ENCODE data around the gene FBXO42.

The FBXO42 gene

DNA sequence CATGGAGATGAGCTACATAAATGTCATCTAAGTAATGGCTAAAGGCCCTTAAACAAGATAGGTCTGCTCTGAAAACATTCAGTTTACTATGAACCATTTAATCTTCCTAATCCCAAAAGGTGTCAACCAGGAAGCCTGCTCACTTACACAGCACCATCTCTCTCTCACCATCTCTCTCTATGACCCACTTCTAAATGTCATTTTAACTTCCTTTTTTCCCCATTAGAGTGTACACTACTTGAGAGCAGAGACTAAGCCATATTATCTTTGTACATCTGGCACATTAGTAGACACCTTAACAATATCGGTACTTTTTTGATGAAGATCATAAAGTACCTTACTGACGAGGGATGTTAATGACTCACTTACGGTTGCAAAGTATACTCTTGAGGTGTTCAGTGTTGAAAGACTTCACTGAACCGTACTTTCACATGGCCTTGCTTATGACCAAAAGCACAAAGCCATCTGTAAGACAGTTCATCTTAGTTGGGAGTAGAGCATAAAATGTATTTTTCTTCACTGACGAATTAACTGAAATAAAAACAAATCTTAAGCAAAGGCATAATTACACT lies 25.4 kb downstream of the FBXO42 start:
- in situ Hi-C loops (cut with HindIII; ENCODE audit: low sequenced_read_pairs) = no loop called here

DNA sequence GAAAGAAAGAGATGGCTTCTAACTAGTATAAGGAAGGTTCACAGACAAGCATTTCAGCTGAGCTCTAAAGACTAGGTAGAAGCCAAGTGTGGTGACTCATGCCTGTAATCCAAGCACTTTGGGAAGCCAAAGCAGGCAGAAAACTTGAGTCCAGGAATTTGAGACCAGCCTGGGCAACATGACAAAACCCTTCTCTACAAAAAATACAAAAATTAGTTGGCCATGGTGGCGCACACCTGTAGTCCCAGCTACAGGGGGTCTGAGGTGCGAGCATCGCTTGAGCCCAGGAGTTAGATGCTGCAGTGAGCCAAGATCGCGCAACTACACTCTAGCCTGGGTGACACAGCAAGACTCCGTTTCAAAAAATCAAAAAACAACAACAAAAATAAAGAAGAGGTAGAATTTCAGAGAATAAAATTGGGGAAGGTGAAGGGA lies 27.8 kb downstream of the FBXO42 start:
- in situ Hi-C loops (cut with HindIII; ENCODE audit: low sequenced_read_pairs) = no loop called here

DNA sequence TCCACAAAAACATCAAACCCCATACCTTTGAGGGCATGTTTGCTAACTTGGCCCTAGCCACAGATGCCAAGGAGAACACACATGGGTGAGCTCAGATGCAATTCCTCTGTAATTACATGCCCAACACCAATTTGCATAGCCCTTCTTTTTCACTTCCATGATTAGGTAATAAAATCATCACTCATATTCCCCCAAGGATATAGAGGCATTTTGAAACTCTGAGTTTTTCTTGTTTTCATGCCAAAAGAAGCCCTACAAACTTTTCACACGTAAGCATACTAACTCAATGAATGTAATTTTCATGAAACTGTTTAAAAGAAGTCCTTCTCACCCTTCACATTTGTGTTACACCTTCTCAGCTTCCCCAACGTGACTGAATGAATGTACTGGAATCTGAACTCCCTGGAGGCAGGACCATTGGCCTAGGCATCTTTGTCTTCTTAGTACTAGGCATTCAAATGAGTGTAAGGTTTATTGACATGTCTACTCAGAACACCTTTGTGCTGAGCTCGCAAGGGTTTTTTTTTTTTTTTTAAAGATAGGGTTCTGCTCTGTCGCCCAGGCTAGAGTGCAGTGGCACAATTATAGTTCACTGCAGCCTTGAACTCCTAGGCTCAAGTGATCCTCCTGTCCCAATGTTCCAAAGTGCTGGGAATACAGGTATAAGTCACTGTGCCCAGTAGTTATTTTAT lies 31.0 kb downstream of the FBXO42 start:
- in situ Hi-C loops (cut with HindIII; ENCODE audit: low sequenced_read_pairs) = no loop called here

DNA sequence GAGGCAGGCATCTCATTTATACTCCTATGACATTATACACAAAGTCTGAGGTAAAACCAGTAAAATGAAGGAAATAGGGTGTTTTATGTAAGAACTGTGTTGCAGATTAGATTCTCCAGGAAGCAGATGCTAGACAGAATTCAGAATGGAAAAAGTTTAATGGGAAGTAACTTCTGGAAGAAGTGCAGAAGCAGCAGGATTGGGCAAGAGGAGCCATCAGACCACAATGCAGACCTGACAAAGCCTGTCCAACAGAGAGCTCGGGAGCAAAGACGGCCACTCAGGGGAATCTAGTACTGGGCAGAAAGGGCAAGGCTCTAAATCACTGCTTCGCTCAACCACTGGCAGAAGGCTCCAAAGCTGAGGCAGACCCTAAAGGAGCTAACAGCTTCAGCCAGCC lies 33.7 kb downstream of the FBXO42 start:
- in situ Hi-C loops (cut with HindIII; ENCODE audit: low sequenced_read_pairs) = no loop called here

DNA sequence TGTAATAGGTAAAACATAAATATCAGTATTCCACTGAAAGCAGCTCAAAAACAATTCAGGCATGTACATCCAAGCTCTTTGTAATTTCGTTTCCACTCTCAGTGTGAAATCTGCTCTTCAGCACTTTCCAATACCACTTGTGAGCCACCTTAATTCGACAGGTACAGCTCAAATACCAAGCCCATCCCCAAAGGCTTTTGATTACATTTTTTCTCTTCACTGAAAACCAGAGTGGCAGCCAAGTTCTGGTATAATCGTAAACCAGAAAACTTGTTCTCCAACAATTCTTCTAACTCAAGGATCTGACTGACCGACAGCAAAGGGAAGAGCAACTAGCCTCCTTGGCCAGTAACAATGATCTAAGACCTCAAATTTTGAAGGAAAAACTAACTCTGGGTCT lies 36.8 kb downstream of the FBXO42 start:
- in situ Hi-C loops (cut with HindIII; ENCODE audit: low sequenced_read_pairs) = no loop called here

DNA sequence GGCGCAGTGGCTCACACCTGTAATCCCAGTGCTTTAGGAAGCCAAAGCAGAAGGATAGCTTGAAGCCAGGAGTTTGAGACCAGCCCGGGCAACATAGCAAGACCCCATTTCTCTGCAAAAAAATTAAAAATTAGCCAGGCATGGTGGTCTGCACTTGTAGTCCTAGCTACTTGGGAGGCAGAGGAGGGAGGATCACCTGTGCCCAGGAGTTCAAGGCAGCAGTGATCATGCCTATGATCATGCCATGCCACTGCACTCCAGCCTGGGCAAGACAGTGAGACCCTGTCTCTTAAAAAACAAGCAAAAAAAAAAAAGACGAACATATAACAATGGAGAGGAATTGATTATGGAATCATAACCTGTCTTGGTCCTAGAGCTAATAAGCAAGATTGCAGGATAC lies 45.1 kb downstream of the FBXO42 start:
- in situ Hi-C loops (cut with HindIII; ENCODE audit: low sequenced_read_pairs) = no loop called here

DNA sequence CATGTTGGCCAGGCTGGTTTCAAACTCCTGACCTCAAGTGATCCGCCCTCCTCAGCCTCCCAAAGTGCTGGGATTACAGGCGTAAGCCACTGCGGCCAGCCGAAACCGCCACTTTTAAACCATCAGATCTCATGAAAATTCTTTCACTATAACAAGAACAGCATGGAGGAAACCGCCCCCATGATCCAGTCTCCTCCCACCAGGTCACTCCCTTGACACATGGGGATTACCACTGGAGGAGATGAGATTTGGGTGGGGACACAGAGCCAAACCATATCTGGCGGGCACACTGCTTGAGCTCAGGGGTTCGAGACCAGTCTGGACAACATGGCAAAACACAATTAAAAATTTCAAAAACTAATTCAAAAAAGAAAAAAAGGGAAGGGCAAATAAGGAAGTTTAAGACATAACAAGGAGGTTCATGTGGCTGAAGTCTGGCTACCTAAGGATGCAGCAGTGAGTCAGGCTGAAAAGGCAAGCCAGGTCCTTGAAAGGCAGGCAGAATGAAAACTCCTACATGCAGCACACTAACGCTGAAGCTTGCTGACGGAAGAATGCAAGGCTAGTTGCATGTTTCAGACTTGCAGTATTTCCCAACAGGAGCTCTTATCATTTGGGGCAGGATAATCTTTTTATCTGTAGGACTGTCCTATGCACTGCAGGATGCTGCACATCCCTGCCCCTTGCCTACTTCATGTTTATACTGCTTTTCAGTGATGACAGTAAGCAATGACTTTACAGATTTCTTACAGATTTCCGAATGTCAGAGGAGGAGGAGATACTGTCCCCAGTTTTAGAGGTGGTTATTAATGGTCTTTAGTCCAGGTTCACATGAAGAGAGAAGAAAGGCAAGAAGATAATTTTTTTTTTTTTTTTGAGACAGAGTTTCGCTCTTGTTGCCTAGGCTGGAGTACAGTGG lies 49.3 kb downstream of the FBXO42 start:
- in situ Hi-C loops (cut with HindIII; ENCODE audit: low sequenced_read_pairs) = no loop called here

DNA sequence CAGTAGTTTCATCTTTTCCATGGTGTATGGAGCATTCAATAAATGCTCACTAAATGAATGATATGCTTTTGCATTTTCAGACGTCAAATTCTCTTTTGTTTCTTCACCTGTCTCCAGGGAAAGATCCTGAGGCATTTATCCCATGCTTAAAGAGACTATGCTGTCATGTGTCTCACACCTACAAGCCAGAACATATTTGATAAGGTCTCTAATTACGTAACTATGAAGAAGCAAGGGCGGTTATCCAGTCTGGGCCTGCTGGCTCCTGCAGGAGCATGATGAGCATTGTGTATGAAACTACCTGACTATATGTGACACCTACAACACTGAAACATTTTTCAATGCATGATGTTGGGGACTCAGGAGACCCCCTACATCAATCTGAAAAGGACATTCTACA lies 51.8 kb downstream of the FBXO42 start:
- in situ Hi-C loops (cut with HindIII; ENCODE audit: low sequenced_read_pairs) = no loop called here

DNA sequence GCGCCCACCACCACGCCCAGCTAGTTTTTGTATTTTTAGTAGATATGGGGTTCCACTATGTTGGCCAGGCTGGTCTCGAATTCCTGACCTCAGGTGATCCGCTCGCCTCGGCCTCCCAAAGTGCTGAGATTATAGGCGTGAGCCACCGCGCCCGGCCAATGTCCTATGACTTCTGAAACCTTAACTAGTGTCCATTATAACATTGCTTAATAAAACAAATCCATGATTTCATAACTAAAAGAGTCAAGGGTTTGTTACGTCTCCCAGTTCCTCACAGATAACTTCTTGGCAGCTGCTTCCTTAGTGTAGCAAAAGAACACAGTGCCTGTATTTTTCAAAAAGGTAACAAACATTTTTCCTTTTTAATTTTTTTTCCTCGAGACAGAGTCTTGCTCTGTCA lies 53.6 kb downstream of the FBXO42 start:
- in situ Hi-C loops (cut with HindIII; ENCODE audit: low sequenced_read_pairs) = no loop called here

DNA sequence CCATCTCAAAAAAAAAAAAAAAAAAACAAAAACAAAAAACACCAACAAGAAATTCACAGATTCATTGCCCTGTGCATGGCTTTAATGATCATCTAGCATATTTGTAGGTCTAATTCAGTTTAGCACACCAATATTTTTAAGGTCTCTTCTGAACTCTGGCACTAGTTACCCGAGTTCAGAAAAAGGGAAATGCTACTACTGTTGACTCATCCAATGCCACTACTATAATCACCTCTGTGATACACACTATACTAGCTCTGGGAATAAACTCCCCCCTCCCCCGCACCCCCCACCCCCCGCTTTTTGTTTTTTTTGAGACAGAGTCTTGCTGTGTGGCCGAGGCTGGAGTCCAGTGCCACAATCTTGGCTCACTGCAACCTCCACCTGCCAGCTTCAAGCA lies 55.6 kb downstream of the FBXO42 start:
- in situ Hi-C loops (cut with HindIII; ENCODE audit: low sequenced_read_pairs) = no loop called here

DNA sequence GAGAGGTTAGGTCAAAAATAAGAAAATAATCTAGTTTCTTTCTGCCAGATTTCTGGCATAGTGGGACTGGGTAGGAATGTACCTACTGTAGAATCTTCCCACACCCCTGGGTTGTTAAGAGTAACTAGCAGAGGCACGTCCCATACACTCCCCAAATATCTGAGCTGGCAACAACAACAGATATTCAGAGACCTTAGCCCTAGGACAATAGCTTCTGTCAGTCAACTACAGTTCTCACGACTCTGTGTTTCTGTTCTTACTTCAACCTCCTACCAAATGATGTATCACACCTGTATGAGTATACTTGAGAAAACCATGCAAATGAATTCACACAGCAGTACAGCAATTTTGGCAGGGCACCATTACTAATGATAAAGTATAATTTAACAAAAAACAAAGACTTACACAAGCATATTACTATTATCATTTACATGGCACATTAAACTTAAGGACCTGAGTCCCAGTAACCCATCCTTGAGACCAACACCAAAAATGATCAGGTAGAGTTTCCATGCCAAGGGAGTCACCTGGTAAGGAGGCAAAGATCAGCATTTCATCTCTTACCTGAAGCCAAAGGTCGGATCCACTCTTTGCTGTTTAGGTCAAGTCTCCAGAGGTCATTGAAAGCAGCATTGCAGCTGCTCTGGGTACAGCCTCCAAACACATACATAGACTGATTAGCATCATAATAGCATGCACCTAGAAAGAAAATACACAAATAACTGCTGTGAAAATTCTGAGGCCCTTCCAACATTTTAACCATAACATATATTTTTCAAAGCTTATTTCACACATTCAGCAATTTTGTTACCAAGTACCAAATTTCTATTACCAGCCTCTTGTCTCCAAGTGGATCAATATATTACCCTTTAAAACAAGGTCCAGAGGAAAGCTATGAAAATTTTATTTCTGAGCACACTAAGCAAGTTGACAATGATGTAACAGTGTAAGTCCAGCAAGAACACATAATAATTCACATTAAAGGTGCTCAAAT lies 57.8 kb downstream of the FBXO42 start:
- in situ Hi-C loops (cut with HindIII; ENCODE audit: low sequenced_read_pairs) = no loop called here

DNA sequence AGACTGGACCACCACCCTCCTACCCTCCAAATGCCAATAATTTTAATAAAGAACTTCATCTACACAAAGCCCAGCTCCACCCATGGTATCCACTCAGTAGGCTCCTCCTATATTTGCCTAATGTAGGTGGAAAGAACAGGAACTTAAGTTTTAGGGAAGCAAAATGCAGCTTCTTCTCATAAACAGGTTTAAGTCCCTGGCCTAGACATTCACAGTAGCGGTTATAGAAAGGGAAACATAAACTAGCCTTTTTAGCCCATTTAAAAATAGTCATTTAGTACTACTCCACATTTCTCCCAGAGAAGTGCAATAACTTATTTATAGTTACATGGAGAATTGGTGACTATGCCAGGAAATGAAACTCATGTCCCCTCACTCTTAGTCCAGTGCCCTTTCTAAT lies 58.7 kb downstream of the FBXO42 start:
- in situ Hi-C loops (cut with HindIII; ENCODE audit: low sequenced_read_pairs) = no loop called here

DNA sequence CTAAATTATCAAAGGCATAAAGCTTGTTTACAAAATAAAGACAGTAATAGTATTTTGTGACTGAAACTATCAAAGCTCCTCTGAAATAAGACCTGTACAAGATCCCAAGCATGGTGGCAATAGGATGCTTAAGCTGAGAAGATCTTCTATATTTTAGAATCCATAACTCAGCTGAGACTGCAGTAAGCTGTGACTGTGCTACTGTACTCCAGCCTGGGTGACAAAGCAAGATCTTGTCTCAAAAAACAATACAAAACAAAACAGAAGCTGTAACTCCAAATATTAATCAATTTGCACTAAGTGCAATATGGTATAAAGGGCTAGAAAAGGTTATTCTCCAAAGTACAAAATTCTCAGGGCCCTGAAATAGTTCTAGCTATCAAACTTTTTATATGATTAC lies 59.5 kb downstream of the FBXO42 start:
- in situ Hi-C loops (cut with HindIII; ENCODE audit: low sequenced_read_pairs) = no loop called here

DNA sequence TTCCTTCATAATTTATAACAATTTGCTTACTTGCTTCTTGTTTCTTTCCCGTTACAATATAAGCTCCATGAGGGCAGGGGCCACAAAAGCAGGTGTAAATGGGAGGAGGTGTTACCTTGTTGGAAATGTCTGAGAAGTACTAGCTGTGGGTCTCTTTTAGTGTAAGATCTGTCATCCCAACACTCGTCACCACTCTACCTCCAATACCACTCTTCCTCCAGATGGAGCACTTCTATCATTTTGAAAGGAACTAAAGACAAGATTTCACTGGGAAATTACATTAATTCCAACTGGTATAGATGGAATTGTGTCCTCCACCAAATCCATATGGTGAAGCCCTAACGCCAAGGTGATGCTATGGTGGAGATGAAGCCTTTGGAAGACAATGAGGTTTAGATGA lies 62.3 kb downstream of the FBXO42 start:
- in situ Hi-C loops (cut with HindIII; ENCODE audit: low sequenced_read_pairs) = no loop called here

DNA sequence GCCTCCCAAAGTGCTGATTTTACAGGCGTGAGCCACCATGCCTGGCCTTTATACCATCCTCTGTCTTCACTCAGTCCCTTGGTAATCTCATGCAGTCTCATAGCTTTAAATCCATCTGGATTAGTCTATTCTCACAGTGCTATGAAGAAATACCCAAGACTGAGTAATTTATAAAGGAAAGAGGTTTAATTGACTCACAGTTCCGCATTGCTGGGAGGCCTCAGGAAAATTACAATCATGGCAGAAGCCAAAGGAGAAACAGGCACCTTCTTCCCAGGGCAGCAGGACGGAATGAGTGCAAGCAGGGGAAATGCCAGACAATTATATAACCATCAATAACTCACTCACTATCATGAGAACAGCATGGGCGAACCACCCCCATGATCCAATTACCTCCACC lies 66.2 kb downstream of the FBXO42 start:
- in situ Hi-C loops (cut with HindIII; ENCODE audit: low sequenced_read_pairs) = no loop called here

DNA sequence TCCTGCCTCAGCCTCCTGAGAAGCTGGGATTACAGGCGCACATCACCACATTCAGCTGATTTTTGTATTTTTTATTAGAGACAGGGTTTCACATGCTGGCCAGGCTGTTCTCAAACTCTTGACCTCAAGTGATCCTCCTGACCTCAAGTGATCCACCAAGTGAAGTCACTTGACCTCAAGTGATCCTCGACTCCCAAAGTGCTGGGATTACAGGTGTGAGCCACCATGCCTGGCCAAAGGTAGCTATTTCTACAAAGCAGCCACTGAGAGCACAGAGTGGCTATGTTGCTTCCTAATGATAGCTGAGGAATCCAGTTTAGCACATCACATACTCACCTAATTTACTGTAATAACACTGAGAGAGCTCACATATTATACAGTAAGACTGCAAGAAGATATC lies 70.5 kb downstream of the FBXO42 start:
- in situ Hi-C loops (cut with HindIII; ENCODE audit: low sequenced_read_pairs) = no loop called here

DNA sequence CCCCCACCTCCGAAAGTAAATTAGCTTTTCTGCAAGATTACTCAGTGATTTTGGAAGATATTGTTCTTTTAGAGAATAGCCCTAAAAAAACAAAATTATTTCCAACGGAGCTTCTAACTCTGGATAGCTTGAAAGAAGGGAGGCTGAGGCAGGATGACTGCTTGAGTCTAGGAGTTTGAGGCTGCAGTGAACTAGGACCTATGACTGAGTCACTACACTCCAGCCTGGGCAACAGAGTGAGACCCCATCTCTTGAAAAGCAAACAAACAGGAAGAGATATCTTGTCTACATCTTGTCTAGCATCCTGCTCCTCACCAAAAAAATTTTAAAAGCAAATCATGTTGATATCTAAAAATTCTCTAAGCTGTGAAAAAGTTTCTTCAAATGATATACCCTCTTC lies 73.1 kb downstream of the FBXO42 start:
- in situ Hi-C loops (cut with HindIII; ENCODE audit: low sequenced_read_pairs) = no loop called here

DNA sequence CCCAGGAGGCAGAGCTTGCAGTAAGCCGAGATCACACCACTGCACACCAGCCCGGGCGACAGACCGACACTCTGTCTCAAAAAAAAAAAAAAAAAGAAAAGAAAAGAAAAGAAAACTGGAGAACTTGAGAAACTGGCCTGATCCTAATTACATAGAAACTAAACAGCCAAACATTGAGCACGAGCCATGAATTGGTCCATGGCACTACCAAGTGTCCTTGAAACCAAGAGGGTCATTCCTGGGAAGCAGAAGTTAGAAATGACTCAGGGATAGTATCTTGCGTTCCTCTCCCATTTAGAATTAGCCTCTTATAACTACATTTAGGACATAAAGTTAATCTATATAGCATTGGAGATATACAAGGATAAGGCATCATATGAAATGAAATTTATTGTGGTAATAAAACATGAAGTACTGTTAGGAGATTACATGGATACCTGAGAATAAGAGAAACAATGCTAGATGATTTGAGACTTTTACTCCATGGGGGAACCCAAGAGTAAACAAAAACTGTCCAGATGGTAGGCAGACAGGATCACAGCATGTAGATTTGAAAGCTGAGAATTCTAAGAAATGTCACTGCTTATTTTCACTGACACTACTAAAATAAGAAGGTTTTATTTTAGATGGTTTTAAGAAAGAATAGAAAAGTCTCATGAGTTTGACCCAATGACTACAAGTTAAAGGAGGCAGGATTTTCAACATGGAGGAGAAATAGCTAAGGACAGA lies 75.8 kb downstream of the FBXO42 start:
- in situ Hi-C loops (cut with HindIII; ENCODE audit: low sequenced_read_pairs) = no loop called here

DNA sequence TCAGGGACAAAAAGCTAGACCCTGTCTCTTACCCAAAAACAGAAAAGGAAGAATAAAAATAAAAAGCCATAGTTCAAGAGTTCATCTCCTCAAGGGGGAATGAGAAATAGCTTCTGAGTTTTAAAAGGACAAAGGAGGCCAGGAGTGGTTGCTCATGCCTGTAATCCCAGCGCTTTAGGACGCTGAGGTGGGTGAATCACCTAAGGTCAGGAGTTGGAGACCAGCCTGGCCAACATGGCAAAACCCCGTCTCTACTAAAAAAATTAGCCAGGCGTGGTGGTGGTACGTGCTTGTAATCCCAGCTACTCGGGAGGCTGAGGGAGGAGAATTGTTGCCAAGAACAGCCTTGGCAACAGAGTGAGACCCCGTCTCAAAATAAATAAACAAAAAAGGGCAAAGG lies 76.7 kb downstream of the FBXO42 start:
- in situ Hi-C loops (cut with HindIII; ENCODE audit: low sequenced_read_pairs) = no loop called here

DNA sequence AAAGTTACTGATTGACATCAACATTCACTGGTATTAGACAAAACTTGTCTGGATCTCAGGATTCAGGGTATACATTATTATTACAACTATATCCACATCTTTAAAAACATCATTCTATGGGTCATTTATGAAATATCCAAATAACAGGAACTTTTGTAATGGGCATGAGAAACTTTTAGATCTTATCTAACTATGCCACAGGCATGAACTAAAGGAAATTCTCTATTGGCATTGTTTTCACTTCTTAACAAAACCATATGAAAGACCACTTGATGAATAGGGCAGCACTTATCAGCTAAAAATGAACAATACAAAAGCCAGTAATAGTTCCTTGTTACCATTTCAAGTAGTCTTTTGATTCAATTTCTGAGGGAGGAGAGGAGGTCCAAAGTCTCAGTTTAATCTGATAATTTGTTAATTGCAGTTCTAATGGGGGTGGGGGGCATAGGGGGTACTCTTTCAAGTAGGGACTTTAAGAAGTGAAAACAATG lies 84.5 kb downstream of the FBXO42 start:
- in situ Hi-C loops (cut with HindIII; ENCODE audit: low sequenced_read_pairs) = no loop called here
